Measurements from ENCODE around the gene RIC3.

DNA sequence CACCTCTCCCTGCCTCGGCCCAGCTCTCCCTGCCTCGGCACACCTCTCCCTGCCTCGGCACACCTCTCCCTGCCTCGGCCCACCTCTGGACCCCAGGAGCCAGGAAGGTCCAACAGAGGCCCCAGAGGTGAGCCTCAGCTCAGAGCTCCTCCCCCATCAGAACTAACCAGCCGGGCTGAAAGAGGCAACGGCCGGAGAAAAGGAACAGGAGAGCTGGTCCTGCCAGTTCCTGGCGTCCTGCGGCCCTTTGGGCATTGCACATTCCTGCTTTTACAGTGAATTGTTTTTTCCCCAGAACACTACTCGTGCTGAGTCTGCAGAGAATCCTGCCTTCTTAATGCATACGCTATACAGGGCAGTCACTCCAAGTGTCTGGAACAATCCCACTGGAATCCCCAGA lies 49.1 kb upstream of the RIC3 start:
- TF ChIP-seq, protein P1, sequence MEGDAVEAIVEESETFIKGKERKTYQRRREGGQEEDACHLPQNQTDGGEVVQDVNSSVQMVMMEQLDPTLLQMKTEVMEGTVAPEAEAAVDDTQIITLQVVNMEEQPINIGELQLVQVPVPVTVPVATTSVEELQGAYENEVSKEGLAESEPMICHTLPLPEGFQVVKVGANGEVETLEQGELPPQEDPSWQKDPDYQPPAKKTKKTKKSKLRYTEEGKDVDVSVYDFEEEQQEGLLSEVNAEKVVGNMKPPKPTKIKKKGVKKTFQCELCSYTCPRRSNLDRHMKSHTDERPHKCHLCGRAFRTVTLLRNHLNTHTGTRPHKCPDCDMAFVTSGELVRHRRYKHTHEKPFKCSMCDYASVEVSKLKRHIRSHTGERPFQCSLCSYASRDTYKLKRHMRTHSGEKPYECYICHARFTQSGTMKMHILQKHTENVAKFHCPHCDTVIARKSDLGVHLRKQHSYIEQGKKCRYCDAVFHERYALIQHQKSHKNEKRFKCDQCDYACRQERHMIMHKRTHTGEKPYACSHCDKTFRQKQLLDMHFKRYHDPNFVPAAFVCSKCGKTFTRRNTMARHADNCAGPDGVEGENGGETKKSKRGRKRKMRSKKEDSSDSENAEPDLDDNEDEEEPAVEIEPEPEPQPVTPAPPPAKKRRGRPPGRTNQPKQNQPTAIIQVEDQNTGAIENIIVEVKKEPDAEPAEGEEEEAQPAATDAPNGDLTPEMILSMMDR (IDR thresholded peaks at IDR 0.05): no peak
- TF ChIP-seq POLR2A (IDR thresholded peaks at IDR 0.05) (no peak), POLR2AphosphoS5 (IDR thresholded peaks at IDR 0.05) (no peak), EP300 (IDR thresholded peaks at IDR 0.05) (no peak)
